Body of pancreas (tissue), 4 donors: Measurements from ENCODE around the gene AOX1. TPM values are rescaled to one million over a fixed set of nuclear protein-coding genes. Genes with fewer than 3 reads are reported as not detected.

ENCODE experiments used
- ATAC-seq: fragments of 150-250 bp; one replicate; pipeline ENCODE4 v1.9.1; 2016
- DNase-seq, 4 donors: peaks; one replicate each; pipeline ENCODE4 v3.0.0-alpha.2; 2019
- H3K27ac ChIP-seq, 4 donors: fragments of 200-600 bp; sonication (generic); 1 replicate in 3 of 4; 2 replicates in 1 of 4; pipeline versions ENCODE4 v1.5.1 to v1.6.1; 2016 to 2019; ENCODE audit warnings: mild to moderate bottlenecking in 1 of 4, mixed read lengths in 1 of 4, moderate library complexity in 1 of 4
- H3K27me3 ChIP-seq, 2 donors: fragments of 200-600 bp; sonication (generic); one replicate each; pipeline ENCODE4 v1.6.0; 2016; ENCODE audit warnings: mild to moderate bottlenecking in 1 of 2
- H3K36me3 ChIP-seq, 2 donors: fragments of 200-600 bp; sonication (generic); replicated peaks in 1 of 2; 2 replicates each; pipeline ENCODE4 v1.5.1; 2016; ENCODE audit warnings: low read depth in 2 of 2; ENCODE audit not compliant: insufficient read depth in 1 of 2
- H3K4me1 ChIP-seq: fragments of 200-600 bp; sonication (generic); one replicate; pipeline ENCODE4 v1.6.0; 2016
- H3K4me3 ChIP-seq, 2 donors: fragments of 200-600 bp; sonication (generic); 1 replicate in 1 of 2; 2 replicates in 1 of 2; pipeline ENCODE4 v1.5.1; 2016 to 2019
- H3K9me3 ChIP-seq, 3 donors: fragments of 200-600 bp; sonication (generic); 1 replicate in 2 of 3; 2 replicates in 1 of 3; pipeline ENCODE4 v1.5.1; 2016
- CTCF ChIP-seq, 7 experiments: fragments of 450-650 bp in 4 of 7; fragments of 200-600 bp in 3 of 7; sonication (generic) in 3 of 7; IDR thresholded peaks; one replicate each; pipeline ENCODE4 v1.5.1; 2016 to 2019; ENCODE audit warnings: antibody characterized with exemption in 7 of 7
- POLR2A ChIP-seq, 3 donors: fragments of 450-650 bp; IDR thresholded peaks; one replicate each; pipeline ENCODE4 v1.6.1; 2016; ENCODE audit warnings: antibody characterized with exemption in 3 of 3, mild to moderate bottlenecking in 2 of 3
- WGBS, 2 donors: methylation state at CpG; one replicate each; pipeline ENCODE4 v1.1.5; 2017; 5-methylcytosine and 5-hydroxymethylcytosine counted together
- intact Hi-C: fragments of 100-400 bp; cut with DNase I; formaldehyde crosslinking; loops from one replicate; pipeline ENCODE4 v1.15.1; 2023
- total RNA-seq, 2 donors: library from RNA; depleted of rRNA; stranded (reverse); fragments of >200 nt; gene quantifications; one replicate each; pipeline ENCODE4 v1.1.0, GENCODE V29; 2016

Gene AOX1
- total RNA-seq, 2 donors from 2014 or later = 60.0 to 75.0 TPM

DNA sequence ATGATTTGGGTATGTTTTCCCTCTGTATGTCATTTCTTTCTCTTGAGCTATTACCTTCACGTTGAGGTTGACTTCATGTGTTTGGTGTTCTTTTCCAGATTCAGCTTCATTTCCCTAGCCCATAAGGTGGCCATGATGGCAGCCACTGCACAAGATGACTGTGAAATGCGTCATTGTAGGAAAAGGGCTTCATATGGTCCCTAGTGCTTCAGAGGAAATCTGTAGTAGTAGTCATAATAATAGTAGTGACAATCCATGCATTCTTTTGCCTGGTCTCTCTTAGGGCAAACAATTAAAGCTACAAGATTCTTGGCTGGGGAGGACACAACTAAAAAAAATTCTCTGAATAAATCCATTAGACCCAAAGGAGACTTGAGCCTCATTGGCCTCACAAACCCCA is 28.4 kb downstream of the AOX1 start:
- Histone ChIP-seq H3K27me3 (no peaks in the 10 kb centered on the region), H3K9me3 (no peaks in the 10 kb centered on the region), H3K4me1 (peaks cover 34% of the 10 kb centered on the region), H3K36me3 (peaks cover 0 to 10% of the 10 kb centered on the region in 2 donors), H3K4me3 (no peak overlapping the region), H3K27ac (no peak overlapping the region)
- intact Hi-C loops = no loop called here
- WGBS, 2 donors = 88 to 95% methylated on average over 2 of the region's 2 CpGs
- DNase-seq (no peak), ATAC-seq (no peak)
- no peak for TF ChIP-seq POLR2A (IDR thresholded peaks at IDR 0.05)
- TF ChIP-seq CTCF (IDR thresholded peaks at IDR 0.05) = no peak

GRCh38 chr2:200615247-200615646 is 29.4 kb downstream of the AOX1 start:
- peaks cover 0 to 9% of the 10 kb centered on the region in 2 donors for H3K36me3 ChIP-seq
- no peaks in the 10 kb centered on the region for H3K9me3 ChIP-seq
- intact Hi-C loops = no loop called here
- DNase-seq (no peak), ATAC-seq (peak; percentile 18)
- TF ChIP-seq POLR2A (IDR thresholded peaks at IDR 0.05) (no peak), CTCF (IDR thresholded peaks at IDR 0.05) (peak in 1 of 7 experiments; percentile 7)
- no peak overlapping the region for H3K4me3 ChIP-seq
- peak overlapping the region in 2 of 4 donors; percentile 24 to 56 for H3K27ac ChIP-seq
- no peaks in the 10 kb centered on the region for H3K27me3 ChIP-seq
- peaks cover 40% of the 10 kb centered on the region for H3K4me1 ChIP-seq
- 71 to 94% methylated on average over 1 of the region's 1 CpG for WGBS, 2 donors

DNA sequence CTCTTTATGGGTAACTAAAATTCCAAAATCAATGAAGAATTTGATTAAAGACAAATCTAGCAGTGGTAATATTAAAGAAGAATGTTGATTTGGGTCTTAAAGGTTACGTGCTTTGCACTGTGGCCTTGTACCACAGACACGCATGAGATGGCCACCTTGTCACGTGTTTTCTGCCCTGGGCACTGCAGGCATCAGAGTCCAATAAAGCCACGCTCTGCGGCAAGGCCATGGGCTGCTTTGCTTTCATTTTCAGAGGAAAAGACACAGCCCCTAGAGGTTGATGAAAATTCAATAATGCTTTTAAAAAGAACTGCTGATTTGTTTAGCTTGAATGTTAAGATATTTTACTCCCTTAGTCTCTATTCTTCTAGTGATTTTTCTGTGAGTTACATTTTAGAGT is 30.4 kb downstream of the AOX1 start:
- 19 to 39% methylated on average over 5 of the region's 5 CpGs for WGBS, 2 donors
- H3K4me1 ChIP-seq = peaks cover 40% of the 10 kb centered on the region
- DNase-seq = peak; percentile 44 to 80 (median 65)
- no peaks in the 10 kb centered on the region for H3K9me3 ChIP-seq
- H3K27ac ChIP-seq = peak overlapping the region; percentile 24 to 57 (median 41)
- peak; percentile 76 for ATAC-seq
- H3K36me3 ChIP-seq = peaks cover 0 to 9% of the 10 kb centered on the region in 2 donors
- H3K27me3 ChIP-seq = no peaks in the 10 kb centered on the region
- no peak overlapping the region for H3K4me3 ChIP-seq
- intact Hi-C loops = no loop called here
- peak in 3 of 7 experiments; percentile 11 to 23 (median 16) for TF ChIP-seq CTCF (IDR thresholded peaks at IDR 0.05)
- no peak for TF ChIP-seq POLR2A (IDR thresholded peaks at IDR 0.05)

DNA sequence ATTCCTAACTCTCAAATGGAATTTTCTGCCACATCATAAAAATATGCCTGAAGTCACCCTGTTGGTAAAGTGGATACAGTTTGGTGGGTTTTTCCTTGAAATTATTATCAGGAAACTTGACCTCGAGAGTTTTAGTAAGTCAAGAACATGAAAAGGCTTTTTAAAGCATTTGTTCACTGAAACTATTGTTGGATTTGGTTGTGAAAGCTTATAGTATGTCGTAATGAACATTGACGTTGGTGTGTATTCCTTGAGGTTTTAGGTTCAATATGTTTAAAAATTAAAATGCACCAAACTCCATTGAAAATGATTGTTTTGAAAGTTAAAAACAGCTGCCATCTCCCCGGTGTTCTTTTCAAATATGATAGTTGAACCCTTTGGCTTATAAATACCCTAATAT is 30.8 kb downstream of the AOX1 start:
- DNase-seq = no peak
- ATAC-seq = no peak
- Histone ChIP-seq H3K27me3 (no peaks in the 10 kb centered on the region), H3K27ac (peak overlapping the region in 3 of 4 donors; percentile 24 to 56 (median 26)), H3K4me3 (no peak overlapping the region), H3K36me3 (peaks cover 0 to 9% of the 10 kb centered on the region in 2 donors), H3K9me3 (no peaks in the 10 kb centered on the region), H3K4me1 (peaks cover 40% of the 10 kb centered on the region)
- 63 to 72% methylated on average over 4 of the region's 4 CpGs for WGBS, 2 donors
- TF ChIP-seq POLR2A (IDR thresholded peaks at IDR 0.05) (no peak), CTCF (IDR thresholded peaks at IDR 0.05) (no peak)
- intact Hi-C loops = no loop called here
